T-helper 1 cell treated with Interleukin-12 subunit alpha and Interleukin-12 subunit beta and Interleukin-4 antibody, amounts not matched to agents 30 μg/mL and 1 μg/mL, for 36 hours (primary cell): ENCODE data around the gene PHF10.

ENCODE experiments used
- H3K27ac Mint-ChIP-seq: one replicate; pipeline ENCODE4 v1.8.0; 2021; ENCODE audit warnings: mild to moderate bottlenecking, mixed read lengths
- H3K27me3 Mint-ChIP-seq: one replicate; pipeline ENCODE4 v1.8.0; 2021; ENCODE audit warnings: low read depth, mixed read lengths
- H3K36me3 Mint-ChIP-seq: one replicate; pipeline ENCODE4 v1.8.0; 2021; ENCODE audit warnings: low read depth, mixed read lengths
- H3K4me1 Mint-ChIP-seq: one replicate; pipeline ENCODE4 v1.8.0; 2021; ENCODE audit warnings: low read depth, mixed read lengths
- H3K4me3 Mint-ChIP-seq: one replicate; pipeline ENCODE4 v1.8.0; 2021; ENCODE audit warnings: mild to moderate bottlenecking, moderate library complexity, mixed read lengths
- H3K9me3 Mint-ChIP-seq: one replicate; pipeline ENCODE4 v1.8.0; 2021; ENCODE audit warnings: mixed read lengths

PHF10 gene

DNA sequence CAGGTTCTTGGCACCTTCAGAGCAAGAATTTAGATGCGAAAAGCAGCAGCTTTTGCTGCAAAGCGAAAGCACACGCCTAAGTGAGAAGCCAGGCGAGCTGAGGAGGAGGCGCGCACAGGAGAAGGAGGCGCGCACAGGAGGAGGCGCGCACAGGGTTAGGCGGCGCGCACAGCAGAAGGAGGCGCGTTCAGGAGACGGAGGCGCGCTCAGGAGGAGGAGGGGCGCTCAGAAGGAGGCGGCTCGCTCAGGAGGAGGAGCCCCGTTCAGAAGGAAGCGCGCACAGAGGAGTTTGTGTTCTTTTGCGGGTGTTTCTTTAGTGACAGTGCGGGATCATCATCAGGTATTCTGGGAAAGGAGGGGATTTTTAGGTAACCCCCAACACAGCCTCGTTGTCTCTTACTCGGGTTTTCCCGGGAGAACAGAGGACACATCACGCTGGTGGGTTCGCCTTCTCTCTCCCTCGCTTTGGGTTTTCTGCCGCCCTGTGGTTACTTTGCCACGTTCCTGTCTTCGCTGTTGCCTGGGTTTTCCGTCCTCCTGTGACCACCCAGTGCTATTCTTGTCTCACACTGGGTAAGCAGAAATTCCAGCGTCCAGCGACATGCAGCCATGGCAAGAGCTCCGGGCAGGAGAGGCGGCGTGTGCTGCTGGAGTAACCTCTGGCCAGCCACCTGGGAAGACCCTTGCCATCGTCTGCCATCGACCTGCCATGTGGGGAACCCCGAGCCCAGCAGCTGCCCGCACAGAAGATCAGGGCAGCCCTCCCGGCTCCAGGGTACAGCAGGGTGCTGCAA, 69.5 kb downstream of the PHF10 start:
- Mint-ChIP-seq H3K9me3 (no peaks in the 10 kb centered on the region), H3K4me1 (peaks cover 12% of the 10 kb centered on the region), H3K27me3 (no peaks in the 10 kb centered on the region), H3K4me3 (peak overlapping the region; percentile 91), H3K36me3 (no peaks in the 10 kb centered on the region), H3K27ac (peak overlapping the region; percentile 69)
